Left lobe of liver (tissue), 2 donors: ENCODE results near the gene RAB3B. TPM values are rescaled to one million over a fixed set of nuclear protein-coding genes. Genes with fewer than 3 reads are reported as not detected.

Experiments
- ATAC-seq: fragments of 200-7000 bp; cut with Tn5 transposase; one replicate; pipeline ENCODE4 v1.9.1; 2020; ENCODE audit warnings: mild to moderate bottlenecking, moderate library complexity
- DNase-seq: peaks from one replicate; pipeline ENCODE4 v3.0.0-alpha.2; 2020; ENCODE audit warnings: low spot score
- total RNA-seq: library from RNA; stranded (reverse); gene quantifications from one replicate; pipeline ENCODE4 v1.2.1, GENCODE V29; 2021
- donor health status: DM: no; HTN: no; CAD: no; lungs with moderate emphysema.
- donor health status: DM: no; HTN: yes; CAD: no.

The RAB3B gene
- total RNA-seq, 1 donor from 2014 or later = 0.15 TPM

DNA sequence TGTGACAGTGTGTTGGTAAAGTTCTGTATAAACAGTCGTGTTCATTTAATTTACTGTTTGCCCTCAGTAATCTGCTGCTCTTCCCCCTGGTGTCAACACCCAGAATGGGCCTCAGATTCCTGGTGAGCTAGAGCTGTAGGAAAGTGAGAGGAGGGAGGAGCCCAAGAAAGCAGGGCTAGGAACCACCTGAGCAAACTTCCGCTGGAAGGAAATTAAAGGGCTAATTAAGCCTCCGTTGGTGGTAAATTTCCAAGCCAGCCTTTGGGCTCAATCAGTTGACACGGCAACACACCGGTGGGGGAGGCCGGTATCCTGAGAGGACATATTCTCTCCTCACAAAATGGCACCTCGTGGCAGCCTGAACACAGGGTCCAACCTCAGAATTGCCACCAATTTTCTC, 32.9 kb downstream of the RAB3B start:
- DNase-seq = no peak

DNA sequence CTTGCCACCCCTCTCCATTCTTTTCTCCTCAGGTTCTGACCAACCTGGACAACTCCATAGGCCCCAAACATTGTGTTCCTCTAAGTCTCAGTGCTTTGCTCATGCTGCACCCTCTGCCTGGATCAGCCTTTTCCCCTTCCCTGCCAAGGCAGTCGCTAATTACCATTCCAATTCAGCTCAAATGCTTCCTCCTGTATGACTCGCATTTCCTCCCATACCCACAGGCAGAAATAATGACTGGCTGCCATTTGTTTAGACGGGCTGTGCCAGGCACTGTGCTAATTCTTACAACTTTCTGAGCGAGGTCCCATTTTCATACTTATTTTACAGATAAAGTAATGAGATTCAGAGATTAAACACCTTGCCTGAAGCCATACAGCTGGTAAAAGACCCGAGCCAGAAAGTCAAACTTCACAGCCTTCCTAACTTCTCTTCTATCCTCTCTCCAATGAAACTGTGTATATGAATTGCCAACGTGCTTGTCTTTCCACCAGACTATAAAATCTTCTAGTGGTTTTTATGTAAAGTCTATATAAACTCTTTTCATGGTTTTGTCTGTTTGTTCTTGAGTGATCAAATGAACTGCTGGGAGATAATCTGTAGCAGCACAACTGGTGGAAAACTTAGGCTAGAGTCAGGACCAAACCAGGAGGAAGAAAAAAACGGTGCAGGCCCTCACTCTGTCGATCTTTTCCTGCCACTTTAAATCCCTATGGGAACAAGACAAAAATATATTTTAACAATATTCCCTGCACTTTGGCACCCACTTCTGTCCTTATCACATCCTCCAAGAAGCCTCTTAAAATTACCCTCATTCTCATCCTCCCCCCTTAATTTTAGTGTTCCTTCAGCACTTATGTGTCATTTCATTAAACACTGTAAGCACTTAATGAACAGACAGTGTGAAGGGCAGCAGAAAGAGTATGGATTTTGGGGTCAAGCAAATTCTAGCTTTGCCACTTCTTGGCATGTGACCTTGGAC, 33.7 kb downstream of the RAB3B start:
- no peak for ATAC-seq

More for the DNA sequence above, 32.9 kb downstream of the RAB3B start:
- no peak for ATAC-seq

DNA sequence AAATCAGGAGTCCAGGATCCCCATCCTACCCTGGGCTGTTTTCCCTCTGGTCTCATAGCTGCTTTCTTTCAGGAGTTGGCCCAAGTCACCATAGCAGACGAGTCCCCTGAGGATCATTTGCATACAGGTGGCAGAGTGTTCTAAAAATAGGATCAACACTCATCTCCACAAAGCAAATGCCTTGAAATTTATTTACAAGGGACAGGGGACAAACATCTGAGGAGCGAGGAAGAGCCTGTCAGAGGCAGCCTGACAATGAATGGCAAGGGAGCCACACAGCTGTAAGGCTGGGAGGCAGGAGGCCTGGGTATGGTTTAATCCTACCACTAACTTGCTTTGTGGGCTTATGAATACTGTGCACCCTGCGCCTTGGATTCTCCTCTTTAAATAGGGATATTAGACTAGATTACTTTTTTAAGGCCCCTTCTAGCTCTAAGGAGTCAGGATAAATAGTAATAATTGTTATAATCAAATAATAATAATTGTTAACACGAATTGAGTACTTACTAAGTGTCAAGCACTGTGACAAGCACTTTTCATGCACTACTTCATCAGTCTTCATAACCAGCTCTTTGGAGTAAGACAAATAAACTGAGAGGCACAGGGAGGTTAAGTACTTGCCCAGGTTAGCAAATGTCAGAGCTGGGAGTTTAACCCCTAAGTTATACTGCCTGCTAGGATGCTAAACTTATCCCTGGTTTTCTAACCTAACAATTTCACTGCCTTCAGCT, 34.5 kb downstream of the RAB3B start:
- ATAC-seq = no peak
- DNase-seq = no peak

More for the DNA sequence above, 33.7 kb downstream of the RAB3B start:
- DNase-seq = no peak

GRCh38 chr1:51954783-51955182, 35.7 kb downstream of the RAB3B start:
- DNase-seq = no peak
- ATAC-seq = no peak

DNA sequence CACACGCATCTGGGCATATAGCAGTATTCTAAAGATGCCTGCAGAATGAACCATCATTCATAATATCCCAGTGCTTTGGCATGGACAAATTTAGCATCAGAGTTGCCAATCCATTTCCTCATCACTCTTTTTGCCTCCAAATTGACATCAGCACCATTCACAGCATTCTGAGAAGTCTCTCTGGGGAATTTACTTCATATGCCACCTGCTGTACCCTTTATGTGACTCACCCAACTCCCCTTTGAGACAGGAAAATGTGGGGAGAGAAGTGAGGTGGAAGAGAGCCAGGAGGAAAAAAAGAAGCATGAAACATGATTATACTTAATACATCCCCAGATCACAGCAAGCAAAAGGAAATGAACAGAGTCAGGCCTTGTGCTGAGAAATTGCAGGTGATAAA, 37.4 kb downstream of the RAB3B start:
- no peak for ATAC-seq

DNA sequence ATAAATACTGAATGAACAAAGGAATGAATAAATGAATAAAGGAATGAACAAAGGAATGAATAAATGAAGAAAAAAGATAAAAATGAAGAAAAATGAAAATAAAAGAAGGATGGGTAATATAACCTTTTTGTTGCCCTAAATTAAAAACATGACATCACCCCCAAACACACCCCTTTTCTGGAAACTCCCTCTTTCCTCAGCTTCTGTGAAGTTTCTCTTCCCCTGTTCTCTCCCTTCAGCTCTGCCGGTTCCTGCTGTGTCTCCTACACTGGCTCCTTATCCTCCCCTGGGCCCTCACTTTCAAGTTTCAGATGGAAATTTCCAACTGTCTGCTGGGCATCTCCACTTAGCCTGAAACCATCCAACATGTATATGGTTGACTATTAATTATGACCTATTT, 37.9 kb downstream of the RAB3B start:
- no peak for ATAC-seq
- no peak for DNase-seq

More for the DNA sequence above, 37.4 kb downstream of the RAB3B start:
- DNase-seq = no peak

GRCh38 chr1:51950701-51951100, 39.8 kb downstream of the RAB3B start:
- DNase-seq (no peak), ATAC-seq (no peak)

- DNase-seq = no peak
- ATAC-seq = no peak
These were observed 41.3 kb downstream of the RAB3B start for GRCh38 chr1:51949014-51949702.

DNA sequence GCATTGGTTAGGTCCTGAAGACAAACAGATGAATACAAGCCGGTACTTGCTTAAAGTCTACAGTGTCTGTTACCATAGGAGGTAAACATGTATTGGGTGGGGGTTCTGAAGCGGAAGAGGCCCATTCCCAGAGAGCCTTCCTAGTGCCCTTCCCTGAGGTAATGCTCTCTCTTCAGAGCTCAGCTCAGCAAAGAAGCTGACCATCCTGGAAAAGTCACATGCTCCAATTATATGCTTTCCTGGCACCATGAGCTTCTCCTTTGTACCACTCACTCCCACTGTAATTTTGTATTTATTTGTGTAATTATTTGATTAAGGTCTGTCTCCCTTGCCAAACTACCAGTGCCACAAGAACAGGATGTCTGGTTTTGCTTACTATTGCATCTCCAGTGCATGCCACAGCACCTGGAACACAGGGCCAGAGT, 42.0 kb downstream of the RAB3B start:
- ATAC-seq = no peak
- DNase-seq = no peak

DNA sequence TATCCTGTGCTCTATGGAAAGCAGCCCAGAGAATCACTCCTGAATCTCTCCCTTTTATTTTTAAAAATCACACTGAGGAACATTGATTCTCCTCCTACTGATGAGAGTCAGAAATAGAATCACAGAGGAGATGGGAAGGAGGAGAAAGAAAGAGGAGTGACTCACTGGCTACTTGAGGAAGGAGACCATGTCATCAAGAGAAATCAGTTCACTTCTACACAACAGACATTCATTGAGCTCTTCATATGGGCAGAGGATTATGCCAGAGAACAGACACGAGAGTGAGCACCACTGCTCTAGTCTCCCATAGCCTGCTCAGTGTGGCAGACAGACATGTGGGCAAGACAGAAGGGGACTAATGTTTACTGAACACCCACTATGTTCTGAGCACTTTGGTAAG, 44.2 kb downstream of the RAB3B start:
- ATAC-seq = no peak
- DNase-seq = no peak

DNA sequence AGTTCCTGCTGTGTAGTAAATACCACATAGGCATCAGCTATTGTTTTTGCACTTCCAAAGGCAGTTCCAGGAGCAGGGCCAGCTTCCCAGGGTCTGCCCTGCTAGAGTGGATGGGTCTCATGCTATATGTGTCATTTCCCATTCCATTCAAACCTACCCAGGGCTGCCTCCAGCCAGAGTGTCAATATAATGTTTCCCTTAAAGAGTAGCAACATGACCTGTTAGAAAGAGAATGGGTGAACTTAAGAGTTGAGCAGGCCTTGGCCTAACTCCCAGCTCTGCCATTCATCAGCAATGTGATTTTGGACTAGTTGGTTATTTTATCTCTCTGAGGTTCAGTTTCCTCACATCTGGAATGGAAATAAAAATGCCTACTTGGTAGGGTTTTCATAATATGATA, 44.9 kb downstream of the RAB3B start:
- DNase-seq (no peak), ATAC-seq (no peak)

- ATAC-seq (no peak), DNase-seq (no peak)
These were observed 48.2 kb downstream of the RAB3B start for GRCh38 chr1:51942281-51942680.

DNA sequence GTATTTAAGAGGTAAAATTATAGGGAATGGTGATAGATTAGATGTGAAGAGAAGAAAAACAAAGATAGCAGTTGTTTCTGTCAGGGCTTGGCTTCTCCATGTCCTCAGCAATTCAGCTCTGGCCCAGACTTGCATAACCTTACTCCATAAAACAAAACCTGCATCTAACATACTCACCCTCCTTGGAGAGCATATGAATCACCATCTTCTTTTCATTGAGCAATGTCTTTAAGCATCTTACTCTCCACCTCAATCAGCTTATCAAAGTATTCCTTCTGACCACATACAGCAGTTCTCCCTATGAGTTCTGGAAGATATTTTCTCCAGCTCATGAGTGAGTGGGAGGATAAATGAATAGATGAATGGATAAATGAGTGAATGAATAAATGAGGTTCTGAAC, 49.0 kb downstream of the RAB3B start:
- DNase-seq = no peak
- ATAC-seq = no peak

DNA sequence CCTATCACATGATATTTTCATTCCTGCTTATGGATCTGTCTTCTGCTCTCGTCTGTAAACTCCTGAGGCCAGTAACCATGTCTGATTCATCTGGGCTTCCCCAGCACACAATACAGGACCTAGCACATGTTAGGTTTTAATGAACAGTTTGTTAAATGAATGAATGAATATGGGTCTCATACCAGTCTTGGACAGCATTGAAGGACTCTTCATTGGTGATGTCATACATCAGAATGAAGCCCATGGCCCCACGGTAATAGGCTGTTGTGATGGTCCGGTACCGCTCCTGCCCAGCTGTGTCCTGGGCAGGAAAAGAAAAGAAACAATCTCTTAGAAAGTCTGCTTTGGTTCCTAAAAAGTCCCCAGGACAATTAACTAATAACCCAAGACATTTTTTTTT, 53.4 kb downstream of the RAB3B start:
- no peak for DNase-seq

DNA sequence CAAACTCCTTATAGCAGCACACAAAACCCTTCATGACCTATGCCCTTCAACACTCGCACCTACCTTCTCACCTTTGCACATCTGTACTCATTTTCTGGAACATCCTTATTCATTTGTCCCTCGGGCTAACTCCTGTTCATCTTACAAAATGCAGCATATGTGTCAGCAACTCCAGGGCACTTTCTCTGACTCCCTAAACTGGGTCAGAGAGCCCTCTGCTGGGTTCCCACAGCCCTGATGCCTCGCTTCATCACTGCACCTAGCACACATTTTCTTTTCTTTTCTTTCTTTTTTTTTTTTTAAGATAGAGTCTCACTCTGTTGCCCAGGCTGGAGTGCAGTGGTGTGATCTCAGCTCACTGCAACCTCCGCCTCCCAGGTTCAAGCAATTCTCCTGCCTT, 54.0 kb downstream of the RAB3B start:
- DNase-seq = no peak
- ATAC-seq = no peak

More for the DNA sequence above, 53.4 kb downstream of the RAB3B start:
- ATAC-seq = no peak

DNA sequence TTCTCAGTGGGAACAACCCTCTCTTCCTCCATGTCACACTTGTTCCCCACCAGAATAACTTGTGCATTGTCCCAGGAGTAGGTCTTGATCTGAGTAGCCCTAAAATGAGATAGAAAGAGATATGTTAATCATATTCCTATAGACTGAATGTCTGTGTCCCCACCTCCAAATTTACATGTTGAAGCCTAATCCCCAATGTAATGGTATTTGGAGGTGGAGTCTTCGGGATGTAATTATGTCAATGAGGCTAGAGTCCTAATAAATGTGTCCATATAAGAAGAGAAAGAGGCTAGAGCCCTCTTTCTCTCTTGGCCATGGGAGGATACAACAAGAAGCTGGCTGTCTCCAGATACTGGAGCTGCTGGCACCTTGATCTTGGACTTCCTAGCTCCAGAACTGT, 57.2 kb downstream of the RAB3B start:
- DNase-seq = no peak
- ATAC-seq = no peak

- ATAC-seq = no peak
- no peak for DNase-seq
These were observed 60.2 kb downstream of the RAB3B start for GRCh38 chr1:51930329-51930728.

GRCh38 chr1:51928896-51929295, 61.6 kb downstream of the RAB3B start:
- DNase-seq (no peak), ATAC-seq (no peak)

GRCh38 chr1:51927029-51927428, 63.5 kb downstream of the RAB3B start:
- ATAC-seq (no peak), DNase-seq (no peak)

DNA sequence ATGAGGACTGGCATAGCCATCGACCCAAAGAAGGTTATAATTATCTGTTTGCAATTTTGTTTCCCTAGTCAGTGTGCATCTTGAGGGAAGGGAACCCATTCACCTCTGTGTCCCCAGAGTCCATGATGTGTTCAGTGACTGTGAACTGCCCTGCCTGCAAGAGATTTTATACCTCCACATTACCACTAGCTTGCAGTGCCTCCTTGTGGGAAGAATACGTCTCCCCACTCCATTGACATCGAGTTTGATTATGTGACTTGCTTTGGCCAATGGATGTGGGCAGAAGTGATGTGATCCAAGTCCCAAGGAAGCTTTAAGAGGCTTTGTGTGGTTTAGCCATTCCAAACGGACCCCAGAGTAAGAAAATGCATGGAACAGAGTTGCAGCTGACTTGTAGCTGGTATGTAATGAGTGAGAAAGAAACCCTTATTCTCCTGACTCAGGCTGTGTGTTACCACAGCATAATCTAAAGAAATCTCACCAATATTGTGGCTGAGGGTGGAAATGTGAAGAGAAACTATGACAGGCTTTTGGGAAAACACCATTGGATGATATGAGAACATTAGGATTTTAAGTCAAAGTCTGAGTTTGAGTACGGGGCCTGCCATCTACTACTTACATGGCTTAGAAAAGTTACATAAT, 64.2 kb downstream of the RAB3B start:
- DNase-seq (no peak), ATAC-seq (peak; percentile 27)

- ATAC-seq (no peak), DNase-seq (no peak)
These were observed 66.0 kb downstream of the RAB3B start for GRCh38 chr1:51924455-51924854.
